K562 (cell line): ENCODE data around the gene EPHA4. TPM values are rescaled to one million over a fixed set of nuclear protein-coding genes. Genes with fewer than 3 reads are reported as not detected.

ENCODE experiments used
- ATAC-seq: fragments of 200-7000 bp; cut with Tn5 transposase; 3 replicates; pipeline ENCODE4 v1.9.1; 2020; ENCODE audit warnings: moderate library complexity
- BruUV-seq: library from RNA; stranded (reverse); fragments of 400-500 nt; replicated peaks from 2 replicates; lab custom pipeline; 2021; lab: Mats Ljungman, UMichigan
- CTCF ChIA-PET: fragments of 300-600 bp; formaldehyde crosslinking; extraction: SDS; loops from one replicate; lab custom pipeline; 2021; ENCODE audit warnings: low intra/inter-chr PET ratio; lab: Yijun Ruan, JAX
- POLR2A ChIA-PET: fragments of 300-600, 350-650 bp; sonication (Branson Sonifier 250); formaldehyde crosslinking; extraction: SDS; loops from one replicate; lab custom pipeline; 2021; ENCODE audit warnings: antibody characterized with exemption, inconsistent platforms; lab: Yijun Ruan, JAX
- DNase-seq, 4 experiments: peaks; one replicate each; pipeline versions ENCODE4 v3.0.0 to v3.0.0-alpha.2; 2011 to 2018; ENCODE audit warnings: low spot score in 3 of 4, mixed read lengths in 3 of 4; ENCODE audit errors: extremely low read depth in 1 of 4
- FAIRE-seq: peaks from 2 replicates; lab custom pipeline; 2011; peaks lifted over from hg19 to GRCh38; lab: Jason Lieb, UNC
- H2AFZ ChIP-seq: 2 replicates; pipeline ENCODE4 v1.6.0; 2011; ENCODE audit warnings: low read depth, low read length, control low read depth, inconsistent platforms
- H3K27ac ChIP-seq: fragments of 200-600 bp; 3 replicates; pipeline ENCODE4 v1.8.0; 2011; ENCODE audit warnings: low read depth, mild to moderate bottlenecking, control low read depth, inconsistent platforms, low read length, moderate library complexity, mixed read lengths; ENCODE audit errors: extremely low read depth
- H3K27me3 ChIP-seq, 2 experiments: fragments of 300-600 bp in 1 of 2; 2 replicates in 1 of 2; 3 replicates in 1 of 2; pipeline versions ENCODE4 v1.6.0 to v1.8.0; 2011; ENCODE audit warnings: inconsistent platforms in 2 of 2, low read length in 2 of 2, mild to moderate bottlenecking in 1 of 2, mixed read lengths in 1 of 2, moderate library complexity in 1 of 2; ENCODE audit not compliant: control insufficient read depth in 2 of 2, insufficient read depth in 2 of 2
- H3K36me3 ChIP-seq: fragments of 300-600 bp; 3 replicates; pipeline ENCODE4 v1.8.0; 2011; ENCODE audit warnings: mild to moderate bottlenecking, low read length, inconsistent platforms; ENCODE audit not compliant: control insufficient read depth, insufficient read depth
- H3K4me1 ChIP-seq, 2 experiments: fragments of 200-600 bp in 1 of 2; replicated peaks in 1 of 2; 2 replicates in 1 of 2; 3 replicates in 1 of 2; pipeline versions ENCODE4 v1.5.1 to v1.8.0; 2011; ENCODE audit warnings: inconsistent platforms in 2 of 2, low read length in 2 of 2, mild to moderate bottlenecking in 1 of 2, mixed read lengths in 1 of 2, moderate library complexity in 1 of 2; ENCODE audit not compliant: control insufficient read depth in 2 of 2, insufficient read depth in 2 of 2
- H3K4me2 ChIP-seq: 2 replicates; pipeline ENCODE4 v1.6.1; 2011; ENCODE audit warnings: low read length, control low read depth, inconsistent platforms, mixed read lengths; ENCODE audit not compliant: insufficient read depth
- H3K4me3 ChIP-seq: fragments of 200-600 bp; sonication (generic), shearing (Covaris generic); 2 replicates; pipeline ENCODE4 v1.5.1; 2016; ENCODE audit warnings: control low read depth, inconsistent platforms
- H3K79me2 ChIP-seq: fragments of 200-600 bp; 3 replicates; pipeline ENCODE4 v1.8.0; 2011; ENCODE audit warnings: low read length, inconsistent platforms; ENCODE audit not compliant: control insufficient read depth, insufficient read depth
- H3K9ac ChIP-seq, 2 experiments: 2 replicates each; pipeline versions ENCODE4 v1.6.0 to v1.6.1; 2011; ENCODE audit warnings: low read depth in 2 of 2, low read length in 2 of 2, control low read depth in 1 of 2, inconsistent platforms in 1 of 2, mild to moderate bottlenecking in 1 of 2, mixed read lengths in 1 of 2; ENCODE audit not compliant: insufficient read depth in 1 of 2
- H3K9me1 ChIP-seq: one replicate; pipeline ENCODE4 v1.6.0; 2011; ENCODE audit warnings: inconsistent platforms, mild to moderate bottlenecking, low read length, moderate library complexity; ENCODE audit not compliant: control insufficient read depth, insufficient read depth
- H3K9me3 ChIP-seq: replicated peaks from 2 replicates; pipeline ENCODE4 v1.5.1; 2011; ENCODE audit warnings: low read depth, low read length, inconsistent platforms; ENCODE audit not compliant: control insufficient read depth, insufficient read depth
- H4K20me1 ChIP-seq: replicated peaks from 2 replicates; pipeline ENCODE4 v1.6.1; 2011; ENCODE audit warnings: low read length, inconsistent platforms, mixed read lengths; ENCODE audit not compliant: control insufficient read depth, insufficient read depth
- ARID2 ChIP-seq: fragments of 450-650 bp; IDR thresholded peaks from 2 replicates; pipeline ENCODE4 v1.6.1; 2017; ENCODE audit warnings: antibody characterized with exemption, mild to moderate bottlenecking
- CBFA2T3 ChIP-seq: fragments of 450-650 bp; IDR thresholded peaks from 2 replicates; pipeline ENCODE4 v1.6.1; 2017
- CUX1 ChIP-seq: fragments of 200-800 bp; sonication (Bioruptor generic); IDR thresholded peaks from 2 replicates; pipeline ENCODE4 v1.6.1; 2016; ENCODE audit warnings: missing genetic modification characterization, missing compliant biosample characterization
- CXXC5 ChIP-seq: fragments of 250-450 bp; sonication (Bioruptor Pico); IDR thresholded peaks from 2 replicates; pipeline ENCODE4 v1.8.0; 2022; ENCODE audit warnings: inconsistent platforms, mild to moderate bottlenecking, moderate library complexity
- FOXA3 ChIP-seq, 2 experiments: fragments of 450-650 bp in 1 of 2; sonication (generic) in 1 of 2; formaldehyde crosslinking; IDR thresholded peaks in 1 of 2; conservative IDR thresholded peaks in 1 of 2; 2 replicates each; pipeline versions ENCODE4 v1.4.0 to v1.8.0; 2020 to 2022; ENCODE audit warnings: mild to moderate bottlenecking in 2 of 2, missing genetic modification reagents in 1 of 2
- FOXM1 ChIP-seq, 2 experiments: fragments of 450-650 bp in 1 of 2; sonication (generic) in 1 of 2; formaldehyde crosslinking in 1 of 2; IDR thresholded peaks; 2 replicates each; pipeline versions ENCODE4 v1.6.1 to v1.9.0; 2017 to 2022; ENCODE audit warnings: low read depth in 2 of 2, mild to moderate bottlenecking in 2 of 2, missing genetic modification reagents in 1 of 2, moderate library complexity in 1 of 2
- HIVEP1 ChIP-seq: fragments of 250-450 bp; sonication (Bioruptor Pico); IDR thresholded peaks from 2 replicates; pipeline ENCODE4 v1.4.0; 2020; ENCODE audit warnings: mild to moderate bottlenecking
- KLF16 ChIP-seq: IDR thresholded peaks from 2 replicates; pipeline ENCODE4 v1.6.1; 2016; ENCODE audit warnings: antibody characterized with exemption
- MAZ ChIP-seq, 2 experiments: fragments of 450-650 bp in 1 of 2; sonication (generic) in 1 of 2; formaldehyde crosslinking; IDR thresholded peaks in 1 of 2; conservative IDR thresholded peaks in 1 of 2; 2 replicates each; pipeline versions ENCODE4 v1.4.0 to v1.5.0; 2020; ENCODE audit warnings: mild to moderate bottlenecking in 1 of 2, missing genetic modification reagents in 1 of 2
- PHTF2 ChIP-seq: fragments of 250-450 bp; sonication (Bioruptor Pico); IDR thresholded peaks from 2 replicates; pipeline ENCODE4 v1.5.0; 2021; ENCODE audit warnings: mild to moderate bottlenecking
- PRPF4 ChIP-seq: fragments of 200-400 bp; formaldehyde crosslinking; IDR thresholded peaks from one replicate; pipeline ENCODE4 v1.6.1; 2017; ENCODE audit warnings: low read length, low read depth, mild to moderate bottlenecking; ENCODE audit not compliant: insufficient read depth, poor library complexity, severe bottlenecking
- SMARCE1 ChIP-seq: fragments of 450-650 bp; IDR thresholded peaks from 2 replicates; pipeline ENCODE4 v1.7.1; 2016; ENCODE audit warnings: mild to moderate bottlenecking
- ZBTB11 ChIP-seq, 3 experiments: fragments of 200-800 bp in 1 of 3; fragments of 250-450 bp in 1 of 3; fragments of 450-650 bp in 1 of 3; sonication (Bioruptor Pico) in 1 of 3; sonication (Bioruptor generic) in 1 of 3; formaldehyde crosslinking in 1 of 3; IDR thresholded peaks; 2 replicates each; pipeline versions ENCODE4 v1.6.1 to v1.8.0; 2016 to 2022; ENCODE audit warnings: mild to moderate bottlenecking in 2 of 3, missing genetic modification characterization in 2 of 3, missing compliant biosample characterization in 1 of 3, moderate library complexity in 1 of 3
- ZKSCAN3 ChIP-seq: fragments of 250-450 bp; sonication (Bioruptor Pico); IDR thresholded peaks from 2 replicates; pipeline ENCODE4 v1.4.0; 2020
- ZNF134 ChIP-seq: fragments of 250-450 bp; sonication (Bioruptor Pico); conservative IDR thresholded peaks from 2 replicates; pipeline ENCODE4 v1.4.0; 2020
- WGBS: fragments of 100-300 bp; shearing (Covaris generic); methylation state at CpG from one replicate; pipeline ENCODE4 v1.1.6; 2016; ENCODE audit warnings: low coverage, mixed read lengths; ENCODE audit not compliant: insufficient coverage; ENCODE audit errors: missing lambda C conversion rate; 5-methylcytosine and 5-hydroxymethylcytosine counted together
- in situ Hi-C: fragments of 300-500 bp; cut with MboI; formaldehyde crosslinking; loops from 4 replicates; pipeline ENCODE4 v1.15.0; 2018; ENCODE audit warnings: inconsistent platforms, mixed read lengths
- intact Hi-C: fragments of 100-400 bp; cut with micrococcal nuclease; formaldehyde crosslinking; loops from 2 replicates; pipeline ENCODE4 v1.14.2; 2022
- polyA plus RNA-seq, 8 experiments: library from polyadenylated mRNA; depleted of rRNA in 4 of 8; stranded (reverse) in 5 of 8; unstranded in 3 of 8; fragments of >200 nt; fragmentation: Nextera tagmentation in 2 of 8; fragmentation: Illumina TruSeq in 1 of 8; extraction: Ambion mirVana in 2 of 8; extraction: Trizol in 1 of 8; gene quantifications; 2 replicates each; pipeline versions ENCODE4 v1.2.1 to v1.2.3, GENCODE V29; 2011 to 2014; ENCODE audit warnings: inconsistent platforms in 1 of 8, missing spikeins in 1 of 8
- total RNA-seq, 7 experiments: library from RNA; depleted of rRNA in 6 of 7; stranded (reverse); fragments of >200 nt in 6 of 7; fragmentation: Illumina TruSeq in 2 of 7; extraction: Trizol in 2 of 7; gene quantifications; 2 replicates each; pipeline versions ENCODE4 v1.2.1 to v1.2.3, GENCODE V29; 2011 to 2021; ENCODE audit warnings: low replicate concordance in 1 of 7

The EPHA4 gene
- total and polyA plus RNA-seq, 9 of the 15 experiments (the other 6 are each of a cell fraction or from before 2014, with no cell fraction given), result 0.07 to 0.09 (median 0.07) TPM; not detected in 6

- no peak overlapping the region for H3K9ac ChIP-seq
- FAIRE-seq (no peak), DNase-seq (no peak), ATAC-seq (no peak)
- 0% methylated on average over 5 of the region's 5 CpGs for WGBS
- no peaks in the 10 kb centered on the region for H3K27me3 ChIP-seq
- no peak overlapping the region for H2AFZ ChIP-seq
- H3K79me2 ChIP-seq, result no peaks in the 10 kb centered on the region
- BruUV-seq, result no TSS peak
- H3K4me3 ChIP-seq, result no peak overlapping the region
- no peak overlapping the region for H3K27ac ChIP-seq
- ChIA-PET POLR2A (no interaction called here), CTCF (no interaction called here)
- no peaks in the 10 kb centered on the region for H3K36me3 ChIP-seq
- intact Hi-C loops, result no loop called here
- H3K4me2 ChIP-seq, result no peak overlapping the region
- H4K20me1 ChIP-seq, result no peaks in the 10 kb centered on the region
- no peaks in the 10 kb centered on the region for H3K9me1 ChIP-seq
- H3K4me1 ChIP-seq, result no peaks in the 10 kb centered on the region
- in situ Hi-C loops, result no loop called here
- H3K9me3 ChIP-seq, result no peaks in the 10 kb centered on the region
- TF ChIP-seq CBFA2T3 (no peak), ZBTB11 (CRISPR knock-in tag; IDR thresholded peaks at IDR 0.05) (no peak), KLF16 (no peak), PRPF4 (no peak), CXXC5 (CRISPR knock-in tag) (no peak), HIVEP1 (no peak), PHTF2 (no peak), CUX1 (CRISPR knock-in tag) (no peak), ZNF134 (no peak), FOXA3 (CRISPR knock-in tag; conservative IDR thresholded peaks at IDR 0.05 in 1 of 2, IDR thresholded peaks at IDR 0.05 in 1 of 2) (no peak), MAZ (CRISPR knock-in tag; conservative IDR thresholded peaks at IDR 0.05 in 1 of 2, IDR thresholded peaks at IDR 0.05 in 1 of 2) (no peak), ZKSCAN3 (CRISPR knock-in tag) (no peak), ARID2 (no peak), SMARCE1 (no peak), FOXM1 (IDR thresholded peaks at IDR 0.05; ENCODE audit: low read depth) (no peak), FOXM1 (CRISPR knock-in tag; IDR thresholded peaks at IDR 0.05; ENCODE audit: low read depth) (no peak)
Measured at GRCh38 chr2:221389421-221389820, 182.7 kb downstream of the EPHA4 start.
